Measurements from ENCODE around the gene SMURF1.

DNA sequence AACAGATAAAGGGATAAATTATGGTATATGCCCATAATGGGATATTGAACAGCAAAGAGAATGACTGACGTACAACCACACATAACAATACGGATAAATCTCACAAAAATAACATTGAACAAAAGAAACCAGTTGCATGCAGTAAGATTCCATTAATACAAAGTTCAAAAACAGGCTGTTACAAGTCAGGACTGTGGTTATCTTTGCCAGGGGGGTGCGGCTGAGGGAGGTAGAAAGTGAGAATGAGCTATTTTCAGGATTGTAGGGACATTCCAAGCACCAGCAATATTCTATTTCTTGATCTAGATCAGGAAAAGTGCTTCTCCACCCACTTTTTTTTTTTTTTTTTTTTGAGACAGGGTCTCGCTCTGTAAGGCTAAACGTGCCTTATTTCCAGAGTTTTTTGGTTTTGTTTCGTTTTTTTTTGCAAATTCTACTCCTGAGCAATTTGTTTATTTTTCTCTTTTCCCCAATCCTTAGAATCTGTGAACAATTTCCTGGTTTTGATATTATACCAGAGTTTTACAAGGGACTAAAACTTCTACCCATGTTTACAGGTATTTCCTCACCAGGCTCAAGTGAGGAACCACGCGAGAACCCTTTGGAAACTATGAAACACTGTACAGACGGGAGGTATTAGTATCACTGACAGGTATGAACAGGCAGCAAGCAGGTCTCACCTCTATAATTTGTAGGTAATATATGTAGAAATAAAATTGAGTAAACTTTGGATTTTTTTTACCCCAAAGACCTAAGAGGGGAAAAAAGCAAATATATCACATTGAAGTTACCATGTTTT is 9.9 kb downstream of the SMURF1 start:
- TF ChIP-seq, protein P1, sequence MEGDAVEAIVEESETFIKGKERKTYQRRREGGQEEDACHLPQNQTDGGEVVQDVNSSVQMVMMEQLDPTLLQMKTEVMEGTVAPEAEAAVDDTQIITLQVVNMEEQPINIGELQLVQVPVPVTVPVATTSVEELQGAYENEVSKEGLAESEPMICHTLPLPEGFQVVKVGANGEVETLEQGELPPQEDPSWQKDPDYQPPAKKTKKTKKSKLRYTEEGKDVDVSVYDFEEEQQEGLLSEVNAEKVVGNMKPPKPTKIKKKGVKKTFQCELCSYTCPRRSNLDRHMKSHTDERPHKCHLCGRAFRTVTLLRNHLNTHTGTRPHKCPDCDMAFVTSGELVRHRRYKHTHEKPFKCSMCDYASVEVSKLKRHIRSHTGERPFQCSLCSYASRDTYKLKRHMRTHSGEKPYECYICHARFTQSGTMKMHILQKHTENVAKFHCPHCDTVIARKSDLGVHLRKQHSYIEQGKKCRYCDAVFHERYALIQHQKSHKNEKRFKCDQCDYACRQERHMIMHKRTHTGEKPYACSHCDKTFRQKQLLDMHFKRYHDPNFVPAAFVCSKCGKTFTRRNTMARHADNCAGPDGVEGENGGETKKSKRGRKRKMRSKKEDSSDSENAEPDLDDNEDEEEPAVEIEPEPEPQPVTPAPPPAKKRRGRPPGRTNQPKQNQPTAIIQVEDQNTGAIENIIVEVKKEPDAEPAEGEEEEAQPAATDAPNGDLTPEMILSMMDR (IDR thresholded peaks at IDR 0.05): no peak
- TF ChIP-seq ZFX (IDR thresholded peaks at IDR 0.05; ENCODE audit: borderline replicate concordance): no peak
